GM12874 (cell line): Measurements from ENCODE around the gene DCDC2.

Experiments used
- CTCF ChIP-seq: IDR thresholded peaks from 2 replicates; pipeline ENCODE4 v1.5.1; 2011; ENCODE audit warnings: low read depth, mild to moderate bottlenecking, control low read depth, low read length, moderate library complexity; ENCODE audit not compliant: insufficient read depth

Gene DCDC2

GRCh38 chr6:24356310-24356973 lies 1.4 kb downstream of the DCDC2 start:
- no peak for TF ChIP-seq CTCF

DNA sequence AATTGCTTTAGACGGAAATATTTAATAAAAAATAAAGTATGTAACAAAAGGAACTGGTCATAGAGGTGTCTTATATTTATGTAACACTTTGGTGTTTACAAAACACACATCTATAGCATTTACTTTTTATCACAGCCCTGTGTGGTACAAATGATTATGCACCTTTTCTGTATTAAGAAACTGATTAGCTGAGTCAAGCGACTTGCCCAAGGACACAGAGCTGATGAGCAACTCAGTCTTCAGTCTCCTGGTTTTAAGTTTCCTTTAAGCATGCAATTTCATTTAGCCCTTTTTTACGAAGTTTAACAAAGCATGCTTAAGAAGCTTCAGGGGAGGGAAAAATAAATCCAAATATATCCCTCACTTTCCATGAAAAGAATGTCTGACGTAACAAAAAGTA lies 2.5 kb downstream of the DCDC2 start:
- no peak for TF ChIP-seq CTCF

GRCh38 chr6:24353861-24354260 lies 4.0 kb downstream of the DCDC2 start:
- TF ChIP-seq CTCF = no peak

DNA sequence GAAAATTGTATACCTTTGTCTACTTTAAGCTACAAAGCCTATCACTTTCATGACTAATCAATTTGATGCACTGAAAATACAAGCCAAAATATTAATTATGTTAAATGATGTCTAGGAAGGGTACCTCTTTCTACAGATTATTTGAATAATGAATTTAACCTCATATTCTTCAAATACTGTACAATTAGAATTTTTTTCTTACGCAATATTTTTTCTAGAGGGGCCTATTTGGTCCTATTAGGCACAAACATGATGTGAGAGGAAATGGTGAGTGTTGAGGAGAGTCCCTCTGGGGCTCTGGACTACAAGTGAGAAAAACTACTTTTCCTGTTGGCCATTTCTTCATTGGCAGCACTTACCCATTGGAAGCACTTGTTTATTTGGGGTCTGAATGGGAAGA lies 5.4 kb downstream of the DCDC2 start:
- no peak for TF ChIP-seq CTCF

GRCh38 chr6:24344976-24345375 lies 12.9 kb downstream of the DCDC2 start:
- no peak for TF ChIP-seq CTCF

GRCh38 chr6:24340998-24341938 lies 16.6 kb downstream of the DCDC2 start:
- no peak for TF ChIP-seq CTCF

DNA sequence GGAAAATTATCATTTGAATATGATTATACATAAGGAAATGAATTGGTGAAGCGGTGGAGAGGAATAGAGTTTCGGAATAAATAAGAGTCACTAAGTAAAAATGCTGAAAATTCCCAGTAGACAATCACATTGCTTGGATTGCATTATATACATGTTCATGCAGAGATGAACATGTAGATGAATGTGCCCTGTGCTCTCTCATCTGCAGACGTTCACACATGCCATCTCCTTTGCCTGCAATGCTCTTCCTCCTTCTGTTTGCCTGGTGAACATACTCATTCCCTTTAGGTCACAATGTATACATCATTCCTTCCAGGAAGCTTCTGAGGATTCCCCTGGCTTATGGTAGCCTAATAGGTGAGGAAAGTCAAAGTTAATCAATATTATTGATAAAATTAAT lies 17.9 kb downstream of the DCDC2 start:
- no peak for TF ChIP-seq CTCF
